K562 (cell line): Measurements from ENCODE around the gene PDIA5. TPM values are rescaled to one million over a fixed set of nuclear protein-coding genes. Genes with fewer than 3 reads are reported as not detected.
A peak's percentile ranks its signal among the peaks of the same experiment; 100 is the strongest.

Experiments
- CREM ChIP-seq: IDR thresholded peaks from 2 replicates; pipeline ENCODE4 v1.6.1; 2014; ENCODE audit warnings: antibody characterized with exemption, low read depth
- CUX1 ChIP-seq: fragments of 200-800 bp; sonication (Bioruptor generic); IDR thresholded peaks from 2 replicates; pipeline ENCODE4 v1.6.1; 2016; ENCODE audit warnings: missing genetic modification characterization, missing compliant biosample characterization
- HDAC1 ChIP-seq, 2 experiments: fragments of 450-650 bp; IDR thresholded peaks; 2 replicates each; pipeline ENCODE4 v1.6.1; 2016 to 2017; ENCODE audit warnings: inconsistent platforms in 1 of 2, mild to moderate bottlenecking in 1 of 2, moderate library complexity in 1 of 2
- NFIC ChIP-seq: fragments of 450-650 bp; IDR thresholded peaks from 2 replicates; pipeline ENCODE4 v1.6.1; 2017; ENCODE audit warnings: mild to moderate bottlenecking, inconsistent platforms
- NFXL1 ChIP-seq: fragments of 450-650 bp; formaldehyde crosslinking; IDR thresholded peaks from 2 replicates; pipeline ENCODE4 v1.4.0; 2021; ENCODE audit warnings: mild to moderate bottlenecking
- RBBP5 ChIP-seq: fragments of 200-600 bp; sonication (generic); IDR thresholded peaks from 2 replicates; pipeline ENCODE4 v1.6.1; 2012; ENCODE audit warnings: borderline replicate concordance, mild to moderate bottlenecking, low read length, control low read depth, inconsistent platforms; ENCODE audit not compliant: insufficient read depth, poor library complexity, severe bottlenecking
- RNF2 ChIP-seq: sonication (generic); IDR thresholded peaks from 2 replicates; pipeline ENCODE4 v1.6.1; 2016
- THRAP3 ChIP-seq: fragments of 450-650 bp; IDR thresholded peaks from 2 replicates; pipeline ENCODE4 v1.6.1; 2016; ENCODE audit warnings: mild to moderate bottlenecking, inconsistent platforms, borderline replicate concordance
- polyA plus RNA-seq, 8 experiments: library from polyadenylated mRNA; depleted of rRNA in 4 of 8; stranded (reverse) in 5 of 8; unstranded in 3 of 8; fragments of >200 nt; fragmentation: Nextera tagmentation in 2 of 8; fragmentation: Illumina TruSeq in 1 of 8; extraction: Ambion mirVana in 2 of 8; extraction: Trizol in 1 of 8; gene quantifications; 2 replicates each; pipeline versions ENCODE4 v1.2.1 to v1.2.3, GENCODE V29; 2011 to 2014; ENCODE audit warnings: inconsistent platforms in 1 of 8, missing spikeins in 1 of 8
- total RNA-seq, 7 experiments: library from RNA; depleted of rRNA in 6 of 7; stranded (reverse); fragments of >200 nt in 6 of 7; fragmentation: Illumina TruSeq in 2 of 7; extraction: Trizol in 2 of 7; gene quantifications; 2 replicates each; pipeline versions ENCODE4 v1.2.1 to v1.2.3, GENCODE V29; 2011 to 2021; ENCODE audit warnings: low replicate concordance in 1 of 7

Gene PDIA5
- total and polyA plus RNA-seq, 9 of the 15 experiments (the other 6 are each of a cell fraction or from before 2014, with no cell fraction given): 3.4 to 31.8 (median 19.6) TPM

- TF ChIP-seq RBBP5: no peak
- TF ChIP-seq CUX1: no peak
- TF ChIP-seq NFIC: no peak
- no peak for TF ChIP-seq RNF2
- no peak for TF ChIP-seq CREM
- no peak for TF ChIP-seq THRAP3
- TF ChIP-seq HDAC1 (IDR thresholded peaks at IDR 0.05): 0 out of 4 replicates have a peak, but pooled peaks of 1 of the 2 experiments have one; percentile 20
- TF ChIP-seq NFXL1 (CRISPR knock-in tag): no peak
Measured at GRCh38 chr3:123075359-123075758, 8.5 kb downstream of the PDIA5 start (continued).
